H9 (cell line): ENCODE data around the gene ASPSCR1. TPM values are rescaled to one million over a fixed set of nuclear protein-coding genes. Genes with fewer than 3 reads are reported as not detected.
A peak's percentile ranks its signal among the peaks of the same experiment; 100 is the strongest.
"Not testable (repeated sequence)": the region's sequence is repeated elsewhere in the genome, so short reads cannot be mapped to it uniquely, and the experiment has no call there.

Experiments
- DNase-seq: peaks from one replicate; pipeline ENCODE4 v3.0.0-alpha.2; 2017
- H2AFZ ChIP-seq: one replicate; pipeline ENCODE4 v1.6.1; 2013; ENCODE audit warnings: mild to moderate bottlenecking, low read length, control low read depth, moderate library complexity
- H2AK5ac ChIP-seq: 2 replicates; pipeline ENCODE4 v1.6.1; 2013; ENCODE audit warnings: low read length, control low read depth, mixed read lengths; ENCODE audit not compliant: insufficient read length
- H2BK120ac ChIP-seq: one replicate; pipeline ENCODE4 v1.6.1; 2013; ENCODE audit warnings: low read depth, mild to moderate bottlenecking, low read length, control low read depth, inconsistent platforms; ENCODE audit not compliant: poor library complexity, severe bottlenecking
- H2BK12ac ChIP-seq: 2 replicates; pipeline ENCODE4 v1.6.1; 2013; ENCODE audit warnings: low read length, control low read depth, mixed read lengths, low read depth; ENCODE audit not compliant: insufficient read length
- H2BK15ac ChIP-seq: 2 replicates; pipeline ENCODE4 v1.6.1; 2013; ENCODE audit warnings: low read depth, low read length, control low read depth
- H2BK20ac ChIP-seq: one replicate; pipeline ENCODE4 v1.6.1; 2013; ENCODE audit warnings: low read depth, mild to moderate bottlenecking, low read length, control low read depth, inconsistent platforms; ENCODE audit not compliant: poor library complexity, severe bottlenecking
- H2BK5ac ChIP-seq: 2 replicates; pipeline ENCODE4 v1.6.1; 2013; ENCODE audit warnings: low read length, control low read depth, mixed read lengths; ENCODE audit not compliant: insufficient read length
- H3K14ac ChIP-seq: 2 replicates; pipeline ENCODE4 v1.6.1; 2013; ENCODE audit warnings: low read length, control low read depth; ENCODE audit not compliant: insufficient read depth
- H3K18ac ChIP-seq: 2 replicates; pipeline ENCODE4 v1.6.1; 2013; ENCODE audit warnings: low read depth, mild to moderate bottlenecking, mixed read lengths, low read length, control low read depth; ENCODE audit not compliant: insufficient read length
- H3K23ac ChIP-seq: 2 replicates; pipeline ENCODE4 v1.6.1; 2013; ENCODE audit warnings: low read length, control low read depth, mixed read lengths, low read depth; ENCODE audit not compliant: insufficient read length
- H3K23me2 ChIP-seq: 2 replicates; pipeline ENCODE4 v1.6.1; 2013; ENCODE audit warnings: low read depth, mild to moderate bottlenecking, mixed read lengths, low read length, control low read depth; ENCODE audit not compliant: insufficient read length, poor library complexity, severe bottlenecking
- H3K27ac ChIP-seq: 2 replicates; pipeline ENCODE4 v1.5.1; 2013; ENCODE audit warnings: low read length, control low read depth, mixed read lengths, low read depth; ENCODE audit not compliant: insufficient read length
- H3K27me3 ChIP-seq: 2 replicates; pipeline ENCODE4 v1.6.1; 2013; ENCODE audit warnings: low read length, control low read depth, inconsistent platforms; ENCODE audit not compliant: insufficient read depth
- H3K4ac ChIP-seq: 2 replicates; pipeline ENCODE4 v1.6.1; 2013; ENCODE audit warnings: low read depth, mild to moderate bottlenecking, control low read depth, inconsistent platforms, low read length, moderate library complexity
- H3K4me1 ChIP-seq: 2 replicates; pipeline ENCODE4 v1.6.1; 2013; ENCODE audit warnings: low read length, control low read depth, inconsistent platforms; ENCODE audit not compliant: insufficient read depth
- H3K4me2 ChIP-seq: 2 replicates; pipeline ENCODE4 v1.6.1; 2013; ENCODE audit warnings: low read length, control low read depth, mixed read lengths; ENCODE audit not compliant: insufficient read length, insufficient read depth
- H3K56ac ChIP-seq: 2 replicates; pipeline ENCODE4 v1.6.1; 2013; ENCODE audit warnings: low read depth, mild to moderate bottlenecking, mixed read lengths, low read length, control low read depth; ENCODE audit not compliant: insufficient read length
- H3K79me1 ChIP-seq: 2 replicates; pipeline ENCODE4 v1.6.1; 2013; ENCODE audit warnings: low read depth, mild to moderate bottlenecking, moderate library complexity, low read length, control low read depth, inconsistent platforms; ENCODE audit not compliant: insufficient read depth, poor library complexity, severe bottlenecking
- H3K79me2 ChIP-seq: 2 replicates; pipeline ENCODE4 v1.6.1; 2013; ENCODE audit warnings: low read length, control low read depth, inconsistent platforms; ENCODE audit not compliant: insufficient read depth
- H3K9ac ChIP-seq: 2 replicates; pipeline ENCODE4 v1.6.1; 2013; ENCODE audit warnings: low read length, control low read depth, mixed read lengths; ENCODE audit not compliant: insufficient read length; ENCODE audit errors: extremely low read depth
- H3K9me3 ChIP-seq: one replicate; pipeline ENCODE4 v1.6.1; 2013; ENCODE audit warnings: low read depth, low read length, inconsistent platforms; ENCODE audit not compliant: control insufficient read depth
- H3T11ph ChIP-seq: one replicate; pipeline ENCODE4 v1.6.1; 2013; ENCODE audit warnings: mild to moderate bottlenecking, low read length, control low read depth, inconsistent platforms
- H4K20me1 ChIP-seq: one replicate; pipeline ENCODE4 v1.6.1; 2013; ENCODE audit not compliant: control insufficient read depth, insufficient read length, insufficient read depth
- H4K5ac ChIP-seq: 2 replicates; pipeline ENCODE4 v1.6.1; 2013; ENCODE audit warnings: low read depth, mild to moderate bottlenecking, mixed read lengths, low read length, control low read depth; ENCODE audit not compliant: insufficient read length
- H4K8ac ChIP-seq: replicated peaks from 2 replicates; pipeline ENCODE4 v1.6.1; 2013; ENCODE audit warnings: low read length, control low read depth, mixed read lengths, low read depth; ENCODE audit not compliant: insufficient read length
- H4K91ac ChIP-seq: 2 replicates; pipeline ENCODE4 v1.6.1; 2013; ENCODE audit warnings: low read depth, mild to moderate bottlenecking, moderate library complexity, mixed read lengths, low read length, control low read depth; ENCODE audit not compliant: insufficient read length
- H3K27ac Mint-ChIP-seq, 3 experiments: 2 replicates in 2 of 3; 3 replicates in 1 of 3; pipeline ENCODE4 v1.8.0; 2020 to 2021; ENCODE audit warnings: mixed read lengths in 3 of 3, mild to moderate bottlenecking in 1 of 3, moderate library complexity in 1 of 3
- H3K27me3 Mint-ChIP-seq: 2 replicates; pipeline ENCODE4 v1.8.0; 2021; ENCODE audit warnings: low read depth, mild to moderate bottlenecking, moderate library complexity, mixed read lengths
- H3K36me3 Mint-ChIP-seq, 3 experiments: 2 replicates in 2 of 3; 3 replicates in 1 of 3; pipeline ENCODE4 v1.8.0; 2020 to 2021; ENCODE audit warnings: low read depth in 3 of 3, mixed read lengths in 3 of 3; ENCODE audit not compliant: insufficient read depth in 1 of 3
- H3K4me1 Mint-ChIP-seq, 2 experiments: 2 replicates each; pipeline ENCODE4 v1.8.0; 2020; ENCODE audit warnings: mixed read lengths in 2 of 2
- H3K4me3 Mint-ChIP-seq, 2 experiments: 2 replicates in 1 of 2; 3 replicates in 1 of 2; pipeline ENCODE4 v1.8.0; 2020 to 2021; ENCODE audit warnings: mild to moderate bottlenecking in 2 of 2, mixed read lengths in 2 of 2, moderate library complexity in 1 of 2
- H3K9me3 Mint-ChIP-seq, 2 experiments: 2 replicates in 1 of 2; 3 replicates in 1 of 2; pipeline ENCODE4 v1.8.0; 2020; ENCODE audit warnings: mild to moderate bottlenecking in 2 of 2, mixed read lengths in 2 of 2, moderate library complexity in 1 of 2
- CTCF ChIP-seq: fragments of 200-600 bp; sonication (generic); conservative IDR thresholded peaks from 3 replicates; pipeline ENCODE4 v1.8.0; 2021; ENCODE audit warnings: antibody characterized with exemption, mild to moderate bottlenecking
- WGBS: extraction: QIAGEN DNeasy Blood & Tissue Kit; methylation state at CpG from one replicate; pipeline ENCODE4 v1.1.7; 2013; ENCODE audit warnings: missing lambda C conversion rate, low lambda C conversion rate, mixed read lengths; ENCODE audit not compliant: insufficient read length; ENCODE audit errors: extremely low coverage; 5-methylcytosine and 5-hydroxymethylcytosine counted together
- total RNA-seq: library from RNA; stranded (reverse); gene quantifications from 2 replicates; pipeline ENCODE4 v1.2.1, GENCODE V29; 2021

Gene ASPSCR1
- total RNA-seq, 1 experiment from 2014 or later, result 50.9 TPM

GRCh38 chr17:82037889-82038195, 60.4 kb downstream of the ASPSCR1 start:
- Histone ChIP-seq H2BK120ac (no peak overlapping the region), H3K4me2 (peak overlapping the region; percentile 15), H3K14ac (no peak overlapping the region), H3K27me3 (no peaks in the 10 kb centered on the region; the same call in 1 of the 2 replicates), H2BK5ac (no peak overlapping the region), H4K5ac (no peak overlapping the region), H4K91ac (no peak overlapping the region), H3T11ph (no peak overlapping the region), H4K20me1 (no peaks in the 10 kb centered on the region), H3K23me2 (no peaks in the 10 kb centered on the region), H2BK12ac (no peak overlapping the region), H3K23ac (no peak overlapping the region), H2BK20ac (no peak overlapping the region), H2AK5ac (no peak overlapping the region), H3K9ac (no peak overlapping the region), H4K8ac (no peak overlapping the region), H2BK15ac (no peak overlapping the region), H3K4ac (no peak overlapping the region), H3K79me1 (no peaks in the 10 kb centered on the region), H3K4me1 (no peaks in the 10 kb centered on the region), H3K18ac (no peak overlapping the region), H3K9me3 (no peaks in the 10 kb centered on the region), H3K79me2 (no peaks in the 10 kb centered on the region), H3K27ac (no peak overlapping the region), H3K56ac (no peak overlapping the region), H2AFZ (no peak overlapping the region)
- Mint-ChIP-seq H3K9me3 (no peaks in the 10 kb centered on the region; a peak in 2 of 5 replicates), H3K36me3 (peaks cover 8 to 16% (median 12%) of the 10 kb centered on the region in 3 experiments; a peak in 6 of 7 replicates), H3K27ac (no peak overlapping the region; a peak in 2 of 7 replicates), H3K27me3 (peaks cover 14% of the 10 kb centered on the region), H3K4me3 (peak overlapping the region; percentile 74 to 83), H3K4me1 (peaks cover 20 to 31% of the 10 kb centered on the region in 2 experiments)
- no peak for TF ChIP-seq CTCF
- no peak for DNase-seq
- WGBS, result no CpG with 5 or more reads among the region's 10 CpGs

- H3K27me3 Mint-ChIP-seq, result peaks cover 14% of the 10 kb centered on the region
- not testable (repeated sequence) for H2BK15ac ChIP-seq, H4K91ac ChIP-seq, H3K27ac ChIP-seq, H3K56ac ChIP-seq, H3K4me2 ChIP-seq, H3K9me3 ChIP-seq, H3K23me2 ChIP-seq, H4K5ac ChIP-seq, H3K27me3 ChIP-seq, H2BK5ac ChIP-seq, DNase-seq, H3K18ac ChIP-seq, H3K79me2 ChIP-seq, H3K4ac ChIP-seq, H2AK5ac ChIP-seq, H3K23ac ChIP-seq, H3T11ph ChIP-seq, H4K20me1 ChIP-seq, H3K79me1 ChIP-seq, H3K9me3 Mint-ChIP-seq, H2BK12ac ChIP-seq, H3K14ac ChIP-seq, H3K4me1 ChIP-seq, H4K8ac ChIP-seq, H2AFZ ChIP-seq, H3K9ac ChIP-seq, H2BK120ac ChIP-seq, H2BK20ac ChIP-seq
- H3K27ac Mint-ChIP-seq, result peak overlapping the region in 1 of 3 experiments; percentile 6; a peak in 1 of 7 replicates
- peaks cover 25 to 39% of the 10 kb centered on the region in 2 experiments for H3K4me1 Mint-ChIP-seq
- peak overlapping the region in 1 of 2 experiments; percentile 25; a peak in 2 of 5 replicates for H3K4me3 Mint-ChIP-seq
- H3K36me3 Mint-ChIP-seq, result peaks cover 8 to 12% (median 11%) of the 10 kb centered on the region in 3 experiments; a peak in 6 of 7 replicates
- WGBS, result no CpG with 5 or more reads among the region's 16 CpGs
Observed at GRCh38 chr17:82038796-82039409, 61.5 kb downstream of the ASPSCR1 start.
